Daoy (cell line): ENCODE results near the gene NUS1. TPM values are rescaled to one million over a fixed set of nuclear protein-coding genes. Genes with fewer than 3 reads are reported as not detected.
"Not testable (repeated sequence)": the region's sequence is repeated elsewhere in the genome, so short reads cannot be mapped to it uniquely, and the experiment has no call there.

Experiments used
- DNase-seq: peaks from one replicate; pipeline ENCODE4 v3.0.0-alpha.2; 2015; ENCODE audit warnings: low read depth
- total RNA-seq: library from RNA; depleted of rRNA; stranded (reverse); fragments of >200 nt; shearing (Covaris generic); gene quantifications from 2 replicates; pipeline ENCODE4 v1.2.3, GENCODE V29; 2014; rRNA removed

NUS1 gene
- total RNA-seq, 1 experiment from 2014 or later: 15.5 TPM

DNA sequence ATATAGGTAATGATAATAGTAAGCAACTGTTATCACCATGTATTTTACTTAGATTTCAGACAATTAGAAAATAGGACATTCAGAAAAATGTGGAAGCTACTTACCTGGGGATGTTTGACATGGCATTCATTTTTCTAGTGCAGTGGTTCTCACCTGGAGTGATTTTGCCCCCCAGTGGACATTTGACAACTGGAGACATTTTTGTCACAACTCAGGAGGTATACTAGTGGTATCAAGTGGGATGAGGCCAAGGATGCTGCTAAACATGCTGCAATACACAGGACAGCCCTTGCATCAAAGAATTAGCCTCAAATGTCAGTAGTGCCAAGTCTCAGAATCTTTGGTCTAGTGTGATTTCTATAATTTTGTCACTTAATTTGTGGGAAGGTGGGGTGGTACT lies 36.1 kb downstream of the NUS1 start:
- no peak for DNase-seq

DNA sequence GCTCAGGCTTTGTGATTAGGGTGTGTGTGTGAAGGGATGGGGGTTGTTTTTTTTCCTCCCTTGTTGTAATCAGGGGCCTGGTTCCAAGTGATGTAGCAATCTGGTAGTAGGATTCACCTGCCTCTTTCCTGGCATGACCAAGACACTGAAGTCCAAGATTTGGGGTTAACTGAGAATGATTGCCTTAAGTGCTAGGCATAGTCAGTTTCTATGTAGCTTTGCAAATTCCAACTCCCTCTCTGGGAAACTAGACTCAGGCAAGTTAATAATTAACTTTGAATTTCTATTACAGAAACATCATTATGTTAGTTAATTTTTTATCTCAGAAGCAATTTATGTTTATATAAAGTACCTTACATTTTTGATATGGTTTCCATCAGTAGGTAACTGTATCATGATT lies 43.6 kb downstream of the NUS1 start:
- DNase-seq: no peak

GRCh38 chr6:117721520-117721919 lies 46.3 kb downstream of the NUS1 start:
- not testable (repeated sequence) for DNase-seq

DNA sequence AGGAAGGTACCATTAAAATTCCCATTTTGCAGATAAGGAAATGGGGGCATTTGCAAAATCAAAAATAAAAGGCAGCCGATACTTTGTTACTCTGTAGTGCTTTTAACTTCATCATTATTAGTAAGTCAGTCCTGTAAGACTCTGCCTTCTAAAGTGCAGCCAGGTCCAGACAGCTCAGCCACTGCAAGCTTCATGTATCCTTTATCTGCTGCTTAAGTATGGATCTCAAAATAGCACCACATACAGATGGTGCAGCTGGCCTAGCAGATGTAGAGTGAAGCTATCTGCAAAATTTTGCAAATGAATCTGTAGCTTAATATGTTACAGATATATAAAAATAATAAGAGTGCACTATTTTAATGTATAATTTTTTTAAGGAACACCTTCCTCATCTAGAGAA lies 53.4 kb downstream of the NUS1 start:
- DNase-seq: no peak

DNA sequence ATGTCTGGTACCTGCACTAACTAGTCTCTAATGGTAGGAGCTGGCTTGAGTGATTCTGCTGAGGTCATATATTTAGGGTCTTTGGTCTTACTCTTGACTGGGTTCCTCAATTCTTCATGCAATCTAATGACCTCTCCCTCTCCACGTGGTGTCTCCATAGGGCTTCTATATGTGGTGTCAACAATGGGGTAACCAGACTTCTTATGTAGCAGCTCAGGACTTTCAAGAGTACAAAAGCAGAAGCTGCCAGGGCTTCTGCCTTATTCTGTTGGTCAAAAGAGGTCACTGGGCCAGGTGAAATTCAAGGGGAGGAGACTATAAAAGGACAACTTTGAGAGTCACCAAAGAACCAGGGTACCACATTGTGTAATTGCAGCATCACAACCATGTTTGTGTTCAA lies 54.3 kb downstream of the NUS1 start:
- no peak for DNase-seq

GRCh38 chr6:117733341-117733740 lies 58.1 kb downstream of the NUS1 start:
- no peak for DNase-seq

- DNase-seq: no peak
Measured at GRCh38 chr6:117739869-117740268, 64.6 kb downstream of the NUS1 start.

DNA sequence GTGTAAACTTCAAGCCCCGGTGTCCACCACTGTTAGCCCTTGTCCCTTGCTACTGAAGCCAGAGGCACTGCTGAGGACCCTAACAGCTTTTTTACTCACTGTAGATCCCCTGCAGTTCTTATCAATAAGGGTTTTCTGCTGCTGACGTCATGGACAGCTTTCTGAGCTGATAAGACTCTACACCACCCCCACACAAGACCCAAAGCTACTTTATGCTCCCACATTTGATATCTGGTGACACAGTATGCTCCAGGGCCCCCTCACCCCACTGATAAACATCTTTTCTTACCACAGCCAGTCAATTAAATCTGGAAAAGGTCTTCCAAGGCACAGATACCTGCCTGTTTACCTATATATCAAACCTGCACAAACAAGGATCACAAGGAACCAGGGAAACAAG lies 65.3 kb downstream of the NUS1 start:
- no peak for DNase-seq

DNA sequence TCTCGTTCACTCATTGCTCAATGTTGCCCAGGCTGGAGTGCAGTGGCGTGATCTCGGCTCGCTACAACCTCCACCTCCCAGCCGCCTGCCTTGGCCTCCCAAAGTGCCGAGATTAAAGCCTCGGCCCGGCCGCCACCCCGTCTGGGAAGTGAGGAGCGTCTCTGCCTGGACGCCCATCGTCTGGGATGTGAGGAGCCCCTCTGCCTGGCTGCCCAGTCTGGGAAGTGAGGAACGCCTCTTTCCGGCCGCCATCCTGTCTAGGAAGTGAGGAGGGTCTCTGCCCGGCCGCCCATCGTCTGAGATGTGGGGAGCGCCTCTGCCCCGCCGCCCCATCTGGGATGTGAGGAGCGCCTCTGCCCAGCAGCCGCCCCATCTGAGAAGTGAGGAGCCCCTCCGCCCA lies 75.4 kb downstream of the NUS1 start:
- DNase-seq: not testable (repeated sequence)

Other genes with a start within 250 kb of the NUS1 start
- 0.71 and 1.1 TPM in 2 replicates for gene ROS1, start 249.5 kb upstream of the NUS1 start, total RNA-seq
- gene DCBLD1, start 192.8 kb upstream of the NUS1 start, total RNA-seq: 21.0 and 32.6 TPM in 2 replicates
- gene GOPC, start 73.0 kb upstream of the NUS1 start, total RNA-seq: 20.1 and 22.6 TPM in 2 replicates
- gene SLC35F1, start 231.8 kb downstream of the NUS1 start, total RNA-seq: 0.17 and 0.77 TPM in 2 replicates